Ovary (tissue), 3 donors: ENCODE measurements around the gene GDPD4.

Experiments used
- CTCF ChIP-seq, 3 donors: fragments of 450-650 bp in 2 of 3; fragments of 200-600 bp in 1 of 3; IDR thresholded peaks; one replicate each; pipeline versions ENCODE4 v1.5.1 to v1.8.0; 2016 to 2022; ENCODE audit warnings: antibody characterized with exemption in 3 of 3, mild to moderate bottlenecking in 1 of 3
- POLR2A ChIP-seq: fragments of 450-650 bp; IDR thresholded peaks from one replicate; pipeline ENCODE4 v1.6.1; 2017; ENCODE audit warnings: antibody characterized with exemption, mild to moderate bottlenecking, moderate library complexity
- donor health status: DM: no; HTN: no; CAD: no.

GRCh38 chr11:77209663-77210062 lies 91.8 kb downstream of the GDPD4 start:
- TF ChIP-seq POLR2A (no peak), CTCF (IDR thresholded peaks at IDR 0.05) (no peak)
